AG04450 (cell line): Measurements from ENCODE around the gene VAC14. TPM values are rescaled to one million over a fixed set of nuclear protein-coding genes. Genes with fewer than 3 reads are reported as not detected.

Source experiments
- CTCF ChIA-PET: fragments of 300-600, 350-600 bp; formaldehyde crosslinking; extraction: SDS; loops from one replicate; lab custom pipeline; 2022; ENCODE audit warnings: antibody characterized with exemption, inconsistent platforms; lab: Charles Lee
- POLR2A ChIA-PET: fragments of 350-600 bp; formaldehyde crosslinking; extraction: SDS; loops from one replicate; lab custom pipeline; 2021; ENCODE audit warnings: antibody characterized with exemption, inconsistent platforms; lab: Yijun Ruan, JAX
- DNase-seq: peaks from one replicate; pipeline ENCODE4 v3.0.0-alpha.2; 2011; ENCODE audit warnings: low read depth, low spot score
- H3K27ac ChIP-seq: one replicate; pipeline ENCODE4 v1.5.1; 2012; ENCODE audit warnings: low read depth, low read length, control low read depth
- H3K27me3 ChIP-seq: one replicate; pipeline ENCODE4 v1.6.0; 2012; ENCODE audit warnings: low read length; ENCODE audit not compliant: control insufficient read depth, insufficient read depth
- H3K4me3 ChIP-seq: 2 replicates; pipeline ENCODE4 v1.5.1; 2011; ENCODE audit warnings: mild to moderate bottlenecking, low read depth, low read length, control low read depth
- H3K9me3 ChIP-seq: 2 replicates; pipeline ENCODE4 v1.5.1; 2012; ENCODE audit warnings: low read length; ENCODE audit not compliant: control insufficient read depth, insufficient read depth
- polyA plus RNA-seq: library from polyadenylated mRNA; depleted of rRNA; stranded (reverse); fragments of >200 nt; gene quantifications from 2 replicates; pipeline ENCODE4 v1.2.3, GENCODE V29; 2011
- TF ChIP-seq, protein P1 (sequence below): IDR thresholded peaks from 2 replicates; pipeline ENCODE4 v1.5.1; 2011; ENCODE audit warnings: low read depth, low read length, control low read depth, inconsistent platforms

VAC14 gene
- polyA plus RNA-seq, 1 experiment: 30.2 TPM

DNA sequence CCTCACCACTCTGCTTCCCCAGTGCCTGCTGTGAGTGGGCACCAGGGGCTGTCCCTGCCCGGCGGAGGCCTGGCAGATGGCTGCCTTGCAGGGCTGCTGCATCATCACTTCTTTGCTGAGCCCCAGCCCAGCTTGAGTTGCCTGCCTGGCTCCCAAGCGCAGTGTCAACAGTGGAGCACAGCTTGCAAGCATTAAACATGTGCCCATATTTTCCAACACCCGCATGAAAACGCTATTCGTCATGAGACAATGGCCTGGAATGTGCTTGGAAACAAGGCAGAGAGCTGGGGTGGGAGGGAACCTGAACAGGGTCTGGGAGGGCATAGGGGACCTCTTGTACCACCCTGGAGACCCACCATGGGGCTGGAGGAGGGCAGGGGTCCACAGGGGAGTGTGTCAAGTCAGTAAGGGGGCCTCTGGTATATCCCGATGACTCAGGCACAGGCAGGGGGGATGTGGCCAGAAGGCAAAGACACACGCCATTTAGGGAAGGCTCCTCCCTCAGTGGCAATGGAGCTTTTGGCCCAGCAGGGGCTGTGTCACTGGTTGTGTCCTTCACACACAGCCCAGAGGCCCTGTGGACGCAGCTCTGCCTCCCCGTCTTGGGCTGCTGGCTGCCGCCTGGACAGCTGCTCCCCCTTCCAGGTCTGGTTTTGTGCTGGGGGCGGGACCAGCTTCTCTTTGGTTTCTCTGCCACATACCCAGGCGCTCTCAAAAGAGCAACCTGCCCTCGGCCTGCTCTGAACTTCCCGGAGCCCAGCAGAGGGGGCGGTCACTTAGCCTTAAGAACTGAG, 97.7 kb downstream of the VAC14 start:
- Histone ChIP-seq H3K9me3 (peaks cover 13% of the 10 kb centered on the region; the same call in 1 of the 2 replicates), H3K4me3 (no peak overlapping the region), H3K27ac (peak overlapping the region; percentile 99), H3K27me3 (no peaks in the 10 kb centered on the region)
- TF ChIP-seq, protein P1, sequence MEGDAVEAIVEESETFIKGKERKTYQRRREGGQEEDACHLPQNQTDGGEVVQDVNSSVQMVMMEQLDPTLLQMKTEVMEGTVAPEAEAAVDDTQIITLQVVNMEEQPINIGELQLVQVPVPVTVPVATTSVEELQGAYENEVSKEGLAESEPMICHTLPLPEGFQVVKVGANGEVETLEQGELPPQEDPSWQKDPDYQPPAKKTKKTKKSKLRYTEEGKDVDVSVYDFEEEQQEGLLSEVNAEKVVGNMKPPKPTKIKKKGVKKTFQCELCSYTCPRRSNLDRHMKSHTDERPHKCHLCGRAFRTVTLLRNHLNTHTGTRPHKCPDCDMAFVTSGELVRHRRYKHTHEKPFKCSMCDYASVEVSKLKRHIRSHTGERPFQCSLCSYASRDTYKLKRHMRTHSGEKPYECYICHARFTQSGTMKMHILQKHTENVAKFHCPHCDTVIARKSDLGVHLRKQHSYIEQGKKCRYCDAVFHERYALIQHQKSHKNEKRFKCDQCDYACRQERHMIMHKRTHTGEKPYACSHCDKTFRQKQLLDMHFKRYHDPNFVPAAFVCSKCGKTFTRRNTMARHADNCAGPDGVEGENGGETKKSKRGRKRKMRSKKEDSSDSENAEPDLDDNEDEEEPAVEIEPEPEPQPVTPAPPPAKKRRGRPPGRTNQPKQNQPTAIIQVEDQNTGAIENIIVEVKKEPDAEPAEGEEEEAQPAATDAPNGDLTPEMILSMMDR: peak; percentile 60
- peak; percentile 84 for DNase-seq
- ChIA-PET POLR2A (interaction anchor here (0.7 to 2.6 kb wide), 15 partner anchors 8 to 64 kb away, joined by 3 to 16 read pairs (median 7); partner anchors contain the start of gene MTSS2), CTCF (interaction anchor here (0.6 to 3.5 kb wide), 6 partner anchors 10 to 177 kb away, joined by 3 to 16 read pairs (median 4); no protein-coding TSS in a partner anchor)

- TF ChIP-seq, protein P1: no peak
- Histone ChIP-seq H3K4me3 (no peak overlapping the region), H3K9me3 (peaks cover 14% of the 10 kb centered on the region; the same call in 1 of the 2 replicates), H3K27ac (peak overlapping the region; percentile 99), H3K27me3 (no peaks in the 10 kb centered on the region)
- ChIA-PET CTCF (interaction anchor here (1.1 to 3.5 kb wide), 5 partner anchors 10 to 68 kb away, joined by 3 to 16 read pairs (median 5); no protein-coding TSS in a partner anchor), POLR2A (interaction anchor here (0.7 to 2.6 kb wide), 14 partner anchors 10 to 65 kb away, joined by 3 to 16 read pairs (median 7); partner anchors contain the start of gene MTSS2)
- DNase-seq: no peak
These were observed 98.3 kb downstream of the VAC14 start for GRCh38 chr16:70702624-70703023.

GRCh38 chr16:70701998-70702397, 99.0 kb downstream of the VAC14 start:
- no peak overlapping the region for H3K4me3 ChIP-seq
- POLR2A ChIA-PET: interaction anchor here (1.7 to 2.0 kb wide), 3 partner anchors 13 to 59 kb away, joined by 14 to 15 read pairs (median 15); no protein-coding TSS in a partner anchor
- peaks cover 14% of the 10 kb centered on the region; the same call in 1 of the 2 replicates for H3K9me3 ChIP-seq
- TF ChIP-seq, protein P1: no peak
- H3K27ac ChIP-seq: peak overlapping the region; percentile 99
- CTCF ChIA-PET: interaction anchor here (1.4 to 3.5 kb wide), 3 partner anchors 9 to 69 kb away, joined by 5 to 16 read pairs (median 10); no protein-coding TSS in a partner anchor
- no peaks in the 10 kb centered on the region for H3K27me3 ChIP-seq
- no peak for DNase-seq

- Histone ChIP-seq H3K27ac (peak overlapping the region; percentile 99), H3K9me3 (peaks cover 14% of the 10 kb centered on the region; the same call in 1 of the 2 replicates), H3K4me3 (no peak overlapping the region), H3K27me3 (no peaks in the 10 kb centered on the region)
- TF ChIP-seq, protein P1: no peak
- no peak for DNase-seq
- CTCF ChIA-PET: interaction anchor here (2.3 to 3.5 kb wide), 2 partner anchors 36 to 69 kb away, joined by 10 to 16 read pairs; no protein-coding TSS in a partner anchor
- POLR2A ChIA-PET: interaction anchor here (2.0 kb wide), 1 partner anchor 59 kb away, joined by 15 read pairs; no protein-coding TSS in a partner anchor
These were observed 99.4 kb downstream of the VAC14 start for GRCh38 chr16:70701596-70701995.
